HG02973 (cell line): Measurements from ENCODE around the gene DEFB114.
"Not testable (repeated sequence)": the region's sequence is repeated elsewhere in the genome, so short reads cannot be mapped to it uniquely, and the experiment has no call there.

Experiments used
- ATAC-seq: cut with Tn5 transposase; IDR thresholded peaks from one replicate; pipeline ENCODE4 v1.9.1; 2021; ENCODE audit warnings: moderate library complexity; ENCODE audit not compliant: unreplicated experiment

Gene DEFB114

GRCh38 chr6:49964064-49964463 lies at the start of gene DEFB114:
Gene DEFB114 (minus strand): TSS chr6:49964164. CDS start chr6:49964105, 59 bp downstream.
- ATAC-seq, result no peak

GRCh38 chr6:50007819-50008218 lies 43.9 kb upstream of the DEFB114 start:
- ATAC-seq, result no peak

- no peak for ATAC-seq
Measured at GRCh38 chr6:50003139-50003538, 39.2 kb upstream of the DEFB114 start.

GRCh38 chr6:49995278-49995677 lies 31.3 kb upstream of the DEFB114 start:
- ATAC-seq, result no peak

- ATAC-seq, result no peak
Measured at GRCh38 chr6:49988900-49989299, 24.9 kb upstream of the DEFB114 start.

- no peak for ATAC-seq
Measured at GRCh38 chr6:49987749-49988148, 23.8 kb upstream of the DEFB114 start.

GRCh38 chr6:49986551-49986950 lies 22.6 kb upstream of the DEFB114 start:
- no peak for ATAC-seq

GRCh38 chr6:49982046-49982445 lies 18.1 kb upstream of the DEFB114 start:
- no peak for ATAC-seq

- ATAC-seq, result peak; percentile 68
Measured at GRCh38 chr6:49980898-49981297, 16.9 kb upstream of the DEFB114 start.

- ATAC-seq, result no peak
Measured at GRCh38 chr6:49979584-49979983, 15.6 kb upstream of the DEFB114 start.

- peak; percentile 43 for ATAC-seq
Measured at GRCh38 chr6:49978332-49979226, 14.6 kb upstream of the DEFB114 start.

GRCh38 chr6:49969605-49970004 lies 5.6 kb upstream of the DEFB114 start, which contains the start of gene DEFB113:
Gene DEFB113 (minus strand): TSS chr6:49969625. CDS start chr6:49969625, 0 bp downstream.
- no peak for ATAC-seq

- no peak for ATAC-seq
Measured at GRCh38 chr6:49966823-49967222, 2.9 kb upstream of the DEFB114 start.

GRCh38 chr6:49966334-49966733 lies 2.4 kb upstream of the DEFB114 start:
- no peak for ATAC-seq

- no peak for ATAC-seq
Measured at GRCh38 chr6:49958180-49958579, 5.8 kb downstream of the DEFB114 start.

- ATAC-seq, result no peak
Measured at GRCh38 chr6:49955847-49956246, 8.1 kb downstream of the DEFB114 start.

GRCh38 chr6:49951926-49952325 lies 12.0 kb downstream of the DEFB114 start:
- no peak for ATAC-seq

- no peak for ATAC-seq
Measured at GRCh38 chr6:49950415-49950751, 13.6 kb downstream of the DEFB114 start.

- ATAC-seq, result no peak
Measured at GRCh38 chr6:49949062-49949461, 14.9 kb downstream of the DEFB114 start.

- ATAC-seq, result no peak
Measured at GRCh38 chr6:49946835-49947234, 17.1 kb downstream of the DEFB114 start.

- not testable (repeated sequence) for ATAC-seq
Measured at GRCh38 chr6:49944068-49944467, 19.9 kb downstream of the DEFB114 start.

- no peak for ATAC-seq
Measured at GRCh38 chr6:49939993-49940498, 23.9 kb downstream of the DEFB114 start.
